TTC549 (cell line): ENCODE results near the gene RRP1.
"Not testable (repeated sequence)": the region's sequence is repeated elsewhere in the genome, so short reads cannot be mapped to it uniquely, and the experiment has no call there.

ENCODE experiments used
- FAIRE-seq: peaks from 2 replicates; lab custom pipeline; 2012; peaks lifted over from hg19 to GRCh38; lab: Jason Lieb, UNC

The RRP1 gene

GRCh38 chr21:43817157-43818086 is 28.0 kb downstream of the RRP1 start:
- no peak for FAIRE-seq

- FAIRE-seq = no peak
Observed at GRCh38 chr21:43818685-43819084, 29.3 kb downstream of the RRP1 start.

GRCh38 chr21:43819511-43820405 is 30.4 kb downstream of the RRP1 start:
- FAIRE-seq = no peak

GRCh38 chr21:43820466-43820865 is 31.1 kb downstream of the RRP1 start:
- no peak for FAIRE-seq

- not testable (repeated sequence) for FAIRE-seq
Observed at GRCh38 chr21:43822166-43822565, 32.8 kb downstream of the RRP1 start.

- not testable (repeated sequence) for FAIRE-seq
Observed at GRCh38 chr21:43822741-43823140, 33.4 kb downstream of the RRP1 start.

GRCh38 chr21:43824333-43825241 is 35.2 kb downstream of the RRP1 start:
- FAIRE-seq = no peak

- FAIRE-seq = no peak
Observed at GRCh38 chr21:43825242-43825935, 36.0 kb downstream of the RRP1 start.

- no peak for FAIRE-seq
Observed at GRCh38 chr21:43825936-43826622, 36.7 kb downstream of the RRP1 start.

GRCh38 chr21:43826623-43826974 is 37.2 kb downstream of the RRP1 start:
- FAIRE-seq = no peak

GRCh38 chr21:43827015-43827611 is 37.7 kb downstream of the RRP1 start:
- FAIRE-seq = no peak

- no peak for FAIRE-seq
Observed at GRCh38 chr21:43829161-43829560, 39.8 kb downstream of the RRP1 start.

- FAIRE-seq = no peak
Observed at GRCh38 chr21:43829575-43830119, 40.3 kb downstream of the RRP1 start.

- FAIRE-seq = no peak
Observed at GRCh38 chr21:43832158-43832550, 42.8 kb downstream of the RRP1 start.

GRCh38 chr21:43832648-43833047 is 43.3 kb downstream of the RRP1 start:
- FAIRE-seq = no peak

- FAIRE-seq = no peak
Observed at GRCh38 chr21:43834146-43834905, 44.9 kb downstream of the RRP1 start.

GRCh38 chr21:43835050-43835449 is 45.7 kb downstream of the RRP1 start:
- FAIRE-seq = no peak

GRCh38 chr21:43835861-43836260 is 46.5 kb downstream of the RRP1 start:
- FAIRE-seq = no peak

GRCh38 chr21:43836616-43837015 is 47.2 kb downstream of the RRP1 start:
- FAIRE-seq = no peak
